A549 (cell line): ENCODE results near the gene DYSF.

ENCODE experiments used
- BCL3 ChIP-seq: fragments of >200 bp; sonication (Bioruptor Twin); formaldehyde crosslinking; IDR thresholded peaks from 3 replicates; pipeline ENCODE4 v1.6.1; 2016
- BHLHE40 ChIP-seq: IDR thresholded peaks from 2 replicates; pipeline ENCODE4 v1.6.1; 2012; ENCODE audit warnings: low read depth, low read length, inconsistent platforms
- CBX8 ChIP-seq: fragments of 200-600 bp; sonication (generic); IDR thresholded peaks from 2 replicates; pipeline ENCODE4 v1.6.1; 2016
- CHD2 ChIP-seq: fragments of 150-350 bp; IDR thresholded peaks from 2 replicates; pipeline ENCODE4 v1.6.1; 2014; ENCODE audit warnings: low read length; ENCODE audit not compliant: partially characterized antibody
- CTCF ChIP-seq: fragments of >200 bp; sonication (Bioruptor Twin); formaldehyde crosslinking; IDR thresholded peaks from 3 replicates; pipeline ENCODE4 v1.5.1; 2016
- JUN ChIP-seq, 2 experiments: fragments of >200 bp; sonication (Bioruptor Twin); formaldehyde crosslinking; IDR thresholded peaks; 2 replicates in 1 of 2; 3 replicates in 1 of 2; pipeline ENCODE4 v1.6.1; 2016 to 2017
- POLR2A ChIP-seq: IDR thresholded peaks from 2 replicates; pipeline ENCODE4 v1.6.1; 2012; ENCODE audit warnings: mild to moderate bottlenecking, low read length
- RAD21 ChIP-seq, 2 experiments: fragments of >200 bp in 1 of 2; sonication (Bioruptor Twin) in 1 of 2; formaldehyde crosslinking in 1 of 2; IDR thresholded peaks in 1 of 2; conservative IDR thresholded peaks in 1 of 2; 2 replicates in 1 of 2; 3 replicates in 1 of 2; pipeline ENCODE4 v1.6.1; 2012 to 2018; ENCODE audit warnings: inconsistent platforms in 1 of 2
- RCOR1 ChIP-seq: fragments of 150-350 bp; IDR thresholded peaks from 2 replicates; pipeline ENCODE4 v1.6.1; 2014; ENCODE audit warnings: antibody characterized with exemption, low read length, low read depth
- TP53 ChIP-seq: fragments of 250-450 bp; sonication (Bioruptor Pico); IDR thresholded peaks from 2 replicates; pipeline ENCODE4 v1.5.0; 2021; ENCODE audit warnings: mild to moderate bottlenecking, moderate library complexity

- no peak for TF ChIP-seq POLR2A
- TF ChIP-seq RAD21 (conservative IDR thresholded peaks at IDR 0.05 in 1 of 2, IDR thresholded peaks at IDR 0.05 in 1 of 2), result no peak
- TF ChIP-seq CTCF, result no peak
- TF ChIP-seq BHLHE40, result no peak
- no peak for TF ChIP-seq CBX8
- TF ChIP-seq CHD2, result no peak
- TF ChIP-seq BCL3, result no peak
- no peak for TF ChIP-seq RCOR1
- TF ChIP-seq JUN (IDR thresholded peaks at IDR 0.05), result no peak
- no peak for TF ChIP-seq TP53
These were observed 20.9 kb downstream of the DYSF start for GRCh38 chr2:71474116-71474743.
